Trophoblast cell (in vitro differentiated cells and primary cell): ENCODE results near the gene GOLIM4. TPM values are rescaled to one million over a fixed set of nuclear protein-coding genes. Genes with fewer than 3 reads are reported as not detected.

Experiments
- DNase-seq, 2 donors: peaks; one replicate each; pipeline ENCODE4 v3.0.0-alpha.2; 2016
- H2AFZ ChIP-seq: 2 replicates; pipeline ENCODE4 v1.6.1; 2013; ENCODE audit warnings: low read length, moderate library complexity, mild to moderate bottlenecking; ENCODE audit not compliant: insufficient read depth, poor library complexity
- H2AK5ac ChIP-seq: 2 replicates; pipeline ENCODE4 v1.6.1; 2013; ENCODE audit warnings: mild to moderate bottlenecking, low read length
- H2BK120ac ChIP-seq: 2 replicates; pipeline ENCODE4 v1.6.1; 2013; ENCODE audit warnings: low read length, mild to moderate bottlenecking, moderate library complexity; ENCODE audit not compliant: insufficient read depth, poor library complexity
- H2BK12ac ChIP-seq: 2 replicates; pipeline ENCODE4 v1.6.1; 2013; ENCODE audit warnings: mild to moderate bottlenecking, low read length, moderate library complexity
- H2BK5ac ChIP-seq: 2 replicates; pipeline ENCODE4 v1.6.1; 2013; ENCODE audit warnings: low read length, low read depth, moderate library complexity, mild to moderate bottlenecking; ENCODE audit not compliant: poor library complexity
- H3K14ac ChIP-seq: 2 replicates; pipeline ENCODE4 v1.6.1; 2013; ENCODE audit warnings: mild to moderate bottlenecking, low read length
- H3K18ac ChIP-seq: 2 replicates; pipeline ENCODE4 v1.6.1; 2013; ENCODE audit warnings: mild to moderate bottlenecking, low read length
- H3K23ac ChIP-seq: 2 replicates; pipeline ENCODE4 v1.6.1; 2013; ENCODE audit warnings: low read length
- H3K27ac ChIP-seq: 2 replicates; pipeline ENCODE4 v1.5.1; 2013; ENCODE audit warnings: low read depth, mild to moderate bottlenecking, inconsistent platforms, low read length, moderate library complexity
- H3K27me3 ChIP-seq: 2 replicates; pipeline ENCODE4 v1.6.1; 2013; ENCODE audit warnings: inconsistent platforms, mild to moderate bottlenecking, low read length, moderate library complexity; ENCODE audit not compliant: insufficient read depth
- H3K36me3 ChIP-seq, 2 experiments: 1 replicate in 1 of 2; 2 replicates in 1 of 2; pipeline ENCODE4 v1.6.1; 2013; ENCODE audit warnings: low read length in 2 of 2, mild to moderate bottlenecking in 2 of 2, moderate library complexity in 1 of 2; ENCODE audit not compliant: insufficient read depth in 2 of 2, control insufficient read depth in 1 of 2
- H3K4ac ChIP-seq: 2 replicates; pipeline ENCODE4 v1.6.1; 2013; ENCODE audit warnings: low read depth, mild to moderate bottlenecking, low read length, moderate library complexity
- H3K4me1 ChIP-seq, 2 experiments: 1 replicate in 1 of 2; 2 replicates in 1 of 2; pipeline ENCODE4 v1.6.1; 2013; ENCODE audit warnings: low read length in 2 of 2, mild to moderate bottlenecking in 2 of 2, moderate library complexity in 1 of 2; ENCODE audit not compliant: insufficient read depth in 2 of 2, control insufficient read depth in 1 of 2
- H3K4me2 ChIP-seq: 2 replicates; pipeline ENCODE4 v1.6.1; 2013; ENCODE audit warnings: inconsistent platforms, mild to moderate bottlenecking, low read length, moderate library complexity
- H3K4me3 ChIP-seq: 2 replicates; pipeline ENCODE4 v1.5.1; 2013; ENCODE audit warnings: mild to moderate bottlenecking, low read depth, low read length, inconsistent platforms
- H3K79me1 ChIP-seq: one replicate; pipeline ENCODE4 v1.6.1; 2013; ENCODE audit warnings: low read length
- H3K79me2 ChIP-seq: 2 replicates; pipeline ENCODE4 v1.6.1; 2013; ENCODE audit warnings: low read length, mild to moderate bottlenecking; ENCODE audit not compliant: control insufficient read depth, insufficient read depth, poor library complexity
- H3K9ac ChIP-seq: 2 replicates; pipeline ENCODE4 v1.6.1; 2013; ENCODE audit warnings: mild to moderate bottlenecking, low read length
- H3K9me3 ChIP-seq: 2 replicates; pipeline ENCODE4 v1.6.1; 2013; ENCODE audit warnings: low read depth, mild to moderate bottlenecking, control low read depth, inconsistent platforms, low read length; ENCODE audit not compliant: insufficient read depth
- H4K12ac ChIP-seq: 2 replicates; pipeline ENCODE4 v1.6.1; 2013; ENCODE audit warnings: low read depth, mild to moderate bottlenecking, low read length, moderate library complexity
- H4K8ac ChIP-seq: 2 replicates; pipeline ENCODE4 v1.6.1; 2013; ENCODE audit warnings: low read depth, mild to moderate bottlenecking, low read length, moderate library complexity
- H4K91ac ChIP-seq: one replicate; pipeline ENCODE4 v1.6.1; 2013; ENCODE audit warnings: low read depth, mild to moderate bottlenecking, low read length, moderate library complexity
- WGBS: extraction: QIAGEN DNeasy Blood & Tissue Kit; methylation state at CpG from one replicate; pipeline ENCODE4 v1.1.7; 2013; ENCODE audit warnings: missing lambda C conversion rate; ENCODE audit not compliant: insufficient read length, insufficient coverage; ENCODE audit errors: extremely low coverage; 5-methylcytosine and 5-hydroxymethylcytosine counted together
- polyA plus RNA-seq: library from polyadenylated mRNA; stranded (reverse); fragments of 200-250 nt; gene quantifications from 2 replicates; pipeline ENCODE4 v1.2.3, GENCODE V29; 2013

Gene GOLIM4, protein sequence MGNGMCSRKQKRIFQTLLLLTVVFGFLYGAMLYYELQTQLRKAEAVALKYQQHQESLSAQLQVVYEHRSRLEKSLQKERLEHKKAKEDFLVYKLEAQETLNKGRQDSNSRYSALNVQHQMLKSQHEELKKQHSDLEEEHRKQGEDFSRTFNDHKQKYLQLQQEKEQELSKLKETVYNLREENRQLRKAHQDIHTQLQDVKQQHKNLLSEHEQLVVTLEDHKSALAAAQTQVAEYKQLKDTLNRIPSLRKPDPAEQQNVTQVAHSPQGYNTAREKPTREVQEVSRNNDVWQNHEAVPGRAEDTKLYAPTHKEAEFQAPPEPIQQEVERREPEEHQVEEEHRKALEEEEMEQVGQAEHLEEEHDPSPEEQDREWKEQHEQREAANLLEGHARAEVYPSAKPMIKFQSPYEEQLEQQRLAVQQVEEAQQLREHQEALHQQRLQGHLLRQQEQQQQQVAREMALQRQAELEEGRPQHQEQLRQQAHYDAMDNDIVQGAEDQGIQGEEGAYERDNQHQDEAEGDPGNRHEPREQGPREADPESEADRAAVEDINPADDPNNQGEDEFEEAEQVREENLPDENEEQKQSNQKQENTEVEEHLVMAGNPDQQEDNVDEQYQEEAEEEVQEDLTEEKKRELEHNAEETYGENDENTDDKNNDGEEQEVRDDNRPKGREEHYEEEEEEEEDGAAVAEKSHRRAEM
- polyA plus RNA-seq: 26.8 and 28.4 TPM in 2 replicates

- Histone ChIP-seq H3K79me2 (peaks cover 8% of the 10 kb centered on the region), H3K4me3 (peak within 1 kb of the TSS; percentile 95), H3K23ac (no peak within 1 kb of the TSS), H3K9me3 (no peaks in the 10 kb centered on the region), H2BK12ac (peak within 1 kb of the TSS; percentile 37), H2AFZ (peak within 1 kb of the TSS; percentile 95), H3K27me3 (no peaks in the 10 kb centered on the region), H3K9ac (peak within 1 kb of the TSS; percentile 75), H3K4me1 (peaks cover 0 to 2% of the 10 kb centered on the region in 2 experiments), H2AK5ac (no peak within 1 kb of the TSS), H3K79me1 (peaks cover 11% of the 10 kb centered on the region), H3K4ac (peak within 1 kb of the TSS; percentile 80), H4K8ac (peak within 1 kb of the TSS; percentile 70), H3K4me2 (peak within 1 kb of the TSS; percentile 91), H4K91ac (peak within 1 kb of the TSS; percentile 86), H3K14ac (peak within 1 kb of the TSS; percentile 85), H4K12ac (peak within 1 kb of the TSS; percentile 39), H3K36me3 (no peaks in the 10 kb centered on the region), H3K27ac (peak within 1 kb of the TSS; percentile 85), H2BK5ac (peak within 1 kb of the TSS; percentile 82), H2BK120ac (peak within 1 kb of the TSS; percentile 74), H3K18ac (peak within 1 kb of the TSS; percentile 91)
- no CpG with 5 or more reads among the region's 52 CpGs for WGBS
- DNase-seq: peak; percentile 97
Observed at GRCh38 chr3:168095611-168096209, at the start of gene GOLIM4. Gene GOLIM4 (minus strand): TSS chr3:168095924. CDS start chr3:168095285, 639 bp downstream.

- Histone ChIP-seq H4K12ac (no peak overlapping the region), H3K4me1 (no peaks in the 10 kb centered on the region), H3K27ac (no peak overlapping the region), H3K23ac (no peak overlapping the region), H3K14ac (no peak overlapping the region), H2AFZ (no peak overlapping the region), H3K79me1 (no peaks in the 10 kb centered on the region), H2BK120ac (no peak overlapping the region), H4K8ac (no peak overlapping the region), H4K91ac (no peak overlapping the region), H3K27me3 (no peaks in the 10 kb centered on the region), H3K4ac (no peak overlapping the region), H2BK5ac (no peak overlapping the region), H3K9me3 (no peaks in the 10 kb centered on the region), H3K4me2 (no peak overlapping the region), H3K18ac (no peak overlapping the region), H2BK12ac (no peak overlapping the region), H3K4me3 (no peak overlapping the region), H3K9ac (no peak overlapping the region), H3K79me2 (no peaks in the 10 kb centered on the region), H3K36me3 (no peaks in the 10 kb centered on the region), H2AK5ac (no peak overlapping the region)
- DNase-seq: no peak
- WGBS: no CpG with 5 or more reads among the region's 6 CpGs
Observed at GRCh38 chr3:168141405-168141998, 45.8 kb upstream of the GOLIM4 start.

DNA sequence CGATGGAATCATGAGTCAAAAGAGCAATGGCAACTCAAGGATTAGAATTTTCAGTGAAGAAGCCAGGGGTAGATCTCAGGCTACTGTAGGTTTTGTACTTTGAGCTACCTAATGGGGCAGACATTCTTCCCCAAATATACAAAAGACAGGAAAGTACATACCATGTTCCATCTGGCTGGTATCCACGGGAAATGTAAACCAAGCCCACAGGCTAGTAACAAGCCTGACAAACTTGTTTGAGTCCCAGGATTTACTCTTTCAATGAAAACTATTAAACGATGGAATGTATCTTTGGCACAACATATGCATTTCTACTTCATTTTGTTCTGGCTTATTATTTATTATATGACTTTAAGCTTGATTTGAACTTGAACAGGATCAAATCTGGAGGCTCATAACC, 44.2 kb upstream of the GOLIM4 start:
- Histone ChIP-seq H3K9me3 (no peaks in the 10 kb centered on the region), H3K79me2 (no peaks in the 10 kb centered on the region), H4K12ac (no peak overlapping the region), H2AFZ (no peak overlapping the region), H2BK5ac (no peak overlapping the region), H3K36me3 (no peaks in the 10 kb centered on the region), H3K4ac (no peak overlapping the region), H3K14ac (no peak overlapping the region), H3K4me1 (no peaks in the 10 kb centered on the region), H2BK120ac (no peak overlapping the region), H3K23ac (no peak overlapping the region), H4K91ac (no peak overlapping the region), H3K4me3 (no peak overlapping the region), H2BK12ac (no peak overlapping the region), H3K27me3 (no peaks in the 10 kb centered on the region), H2AK5ac (no peak overlapping the region), H3K27ac (no peak overlapping the region), H3K4me2 (no peak overlapping the region), H3K79me1 (no peaks in the 10 kb centered on the region), H3K9ac (no peak overlapping the region), H4K8ac (no peak overlapping the region), H3K18ac (no peak overlapping the region)
- peak in 1 of 2 donors; percentile 33 for DNase-seq
- WGBS: no CpG with 5 or more reads among the region's 3 CpGs

- Histone ChIP-seq H3K14ac (no peak overlapping the region), H3K4me1 (no peaks in the 10 kb centered on the region), H2BK5ac (no peak overlapping the region), H3K79me2 (no peaks in the 10 kb centered on the region), H2BK120ac (no peak overlapping the region), H3K23ac (no peak overlapping the region), H2BK12ac (no peak overlapping the region), H3K18ac (no peak overlapping the region), H4K8ac (no peak overlapping the region), H3K36me3 (no peaks in the 10 kb centered on the region), H2AFZ (no peak overlapping the region), H3K27ac (no peak overlapping the region), H3K4me3 (no peak overlapping the region), H3K27me3 (no peaks in the 10 kb centered on the region), H3K9me3 (no peaks in the 10 kb centered on the region), H3K79me1 (no peaks in the 10 kb centered on the region), H2AK5ac (no peak overlapping the region), H3K4ac (no peak overlapping the region), H3K9ac (no peak overlapping the region), H3K4me2 (no peak overlapping the region), H4K12ac (no peak overlapping the region), H4K91ac (no peak overlapping the region)
- no peak for DNase-seq
- WGBS: no CpG with 5 or more reads among the region's 5 CpGs
Observed at GRCh38 chr3:168138421-168138820, 42.7 kb upstream of the GOLIM4 start.
